Left renal pelvis (tissue), 4 donors: ENCODE data around the gene SYMPK. TPM values are rescaled to one million over a fixed set of nuclear protein-coding genes. Genes with fewer than 3 reads are reported as not detected.
A peak's percentile ranks its signal among the peaks of the same experiment; 100 is the strongest.

Source experiments
- DNase-seq, 4 donors: peaks; one replicate each; pipeline ENCODE4 v3.0.0-alpha.2; 2013; ENCODE audit warnings: low read depth in 4 of 4, low spot score in 3 of 4
- polyA plus RNA-seq, 4 donors: library from polyadenylated mRNA; unstranded; fragments of 120-200 nt; gene quantifications; one replicate each; pipeline ENCODE4 v1.2.1, GENCODE V29; 2013; ENCODE audit not compliant: insufficient read length in 4 of 4

The SYMPK gene
- polyA plus RNA-seq, 4 donors: 43.0 to 81.4 (median 55.5) TPM

- DNase-seq: no peak
Measured at GRCh38 chr19:45785097-45785496, 77.8 kb downstream of the SYMPK start.

- DNase-seq: no peak
Measured at GRCh38 chr19:45784096-45784495, 78.9 kb downstream of the SYMPK start.

GRCh38 chr19:45782820-45783785 is 79.8 kb downstream of the SYMPK start:
- no peak for DNase-seq

GRCh38 chr19:45782162-45782691 is 80.7 kb downstream of the SYMPK start, which contains the start of gene DMPK:
DMPK (minus strand) TSS chr19:45782490; CDS start chr19:45782352, 138 bp downstream.
- DNase-seq: no peak

- DNase-seq: no peak
Measured at GRCh38 chr19:45781214-45782161, 81.5 kb downstream of the SYMPK start.

- no peak for DNase-seq
Measured at GRCh38 chr19:45780448-45781213, 82.3 kb downstream of the SYMPK start.

GRCh38 chr19:45780146-45780447 is 82.8 kb downstream of the SYMPK start:
- DNase-seq: no peak

GRCh38 chr19:45779231-45780145 is 83.5 kb downstream of the SYMPK start:
- peak in 1 of 4 donors; percentile 58 for DNase-seq

GRCh38 chr19:45778010-45778661 is 84.8 kb downstream of the SYMPK start:
- no peak for DNase-seq

GRCh38 chr19:45777395-45777961 is 85.5 kb downstream of the SYMPK start:
- no peak for DNase-seq

GRCh38 chr19:45774765-45775164 is 88.2 kb downstream of the SYMPK start:
- no peak for DNase-seq

GRCh38 chr19:45773384-45773783 is 89.6 kb downstream of the SYMPK start:
- no peak for DNase-seq

- no peak for DNase-seq
Measured at GRCh38 chr19:45772912-45773311, 90.0 kb downstream of the SYMPK start.

- no peak for DNase-seq
Measured at GRCh38 chr19:45772130-45772840, 90.7 kb downstream of the SYMPK start.

GRCh38 chr19:45771311-45771933 is 91.5 kb downstream of the SYMPK start:
- no peak for DNase-seq

- DNase-seq: peak; percentile 90 to 94 (median 93)
Measured at GRCh38 chr19:45770192-45771101, 92.5 kb downstream of the SYMPK start.
